OCI-LY3 (cell line): ENCODE measurements around the gene BNC2.

Experiments used
- H2AFZ ChIP-seq: fragments of 200-600, 300-600 bp; shearing (Covaris generic); 2 replicates; pipeline ENCODE4 v1.6.0; 2014; ENCODE audit warnings: antibody characterized with exemption, low read depth, low read length
- H3K27ac ChIP-seq: fragments of 200-600, 300-600 bp; sonication (generic); 2 replicates; pipeline ENCODE4 v1.5.1; 2014; ENCODE audit warnings: mild to moderate bottlenecking, low read length, moderate library complexity, mixed read lengths
- H3K27me3 ChIP-seq: fragments of 200-600, 300-600 bp; sonication (generic); 2 replicates; pipeline ENCODE4 v1.6.1; 2014; ENCODE audit warnings: low read depth, low read length, mixed read lengths
- H3K36me3 ChIP-seq: fragments of 200-600, 300-600 bp; sonication (generic); replicated peaks from 2 replicates; pipeline ENCODE3; 2014; ENCODE audit warnings: low read depth, low read length, mixed read lengths
- H3K4me1 ChIP-seq: fragments of 300-600, 200-600 bp; sonication (generic); 2 replicates; pipeline ENCODE4 v1.6.1; 2014; ENCODE audit warnings: low read length, mixed read lengths
- H3K4me2 ChIP-seq: fragments of 200-600, 300-600 bp; sonication (generic); 2 replicates; pipeline ENCODE4 v1.6.1; 2014; ENCODE audit warnings: low read length, mixed read lengths
- H3K4me3 ChIP-seq: fragments of 300-600, 200-600 bp; sonication (generic); 2 replicates; pipeline ENCODE4 v1.5.1; 2014; ENCODE audit warnings: antibody characterized with exemption, mild to moderate bottlenecking, low read length, moderate library complexity
- H3K79me2 ChIP-seq: fragments of 300-600, 200-600 bp; shearing (Covaris generic); 2 replicates; pipeline ENCODE4 v1.6.1; 2014; ENCODE audit warnings: mild to moderate bottlenecking, low read length, mixed read lengths
- H3K9ac ChIP-seq: fragments of 300-600, 200-600 bp; shearing (Covaris generic); 2 replicates; pipeline ENCODE4 v1.6.0; 2014; ENCODE audit warnings: mild to moderate bottlenecking, low read length, moderate library complexity
- H3K9me3 ChIP-seq: fragments of 200-600, 300-600 bp; shearing (Covaris generic); 2 replicates; pipeline ENCODE4 v1.6.1; 2014; ENCODE audit warnings: low read length, mixed read lengths; ENCODE audit not compliant: insufficient read depth
- H4K20me1 ChIP-seq: fragments of 200-600, 300-600 bp; sonication (generic); 2 replicates; pipeline ENCODE4 v1.6.1; 2016; ENCODE audit warnings: low read length, mixed read lengths; ENCODE audit not compliant: insufficient read depth
- CTCF ChIP-seq: fragments of 200-600, 300-600 bp; sonication (generic); IDR thresholded peaks from 2 replicates; pipeline ENCODE4 v1.5.1; 2014; ENCODE audit warnings: antibody characterized with exemption, low read length, low read depth
- EZH2phosphoT487 ChIP-seq: fragments of 200-600 bp; shearing (Covaris generic); IDR thresholded peaks from 2 replicates; pipeline ENCODE4 v1.6.1; 2018; ENCODE audit warnings: antibody characterized with exemption, mixed run types, low read depth

Gene BNC2

GRCh38 chr9:16585591-16585990 is 284.9 kb downstream of the BNC2 start:
- Histone ChIP-seq H3K4me3 (no peak overlapping the region), H3K4me2 (no peak overlapping the region), H4K20me1 (no peaks in the 10 kb centered on the region), H3K36me3 (no peaks in the 10 kb centered on the region), H3K27ac (no peak overlapping the region), H3K27me3 (no peaks in the 10 kb centered on the region), H3K9me3 (no peaks in the 10 kb centered on the region), H3K4me1 (no peaks in the 10 kb centered on the region), H2AFZ (no peak overlapping the region), H3K79me2 (no peaks in the 10 kb centered on the region), H3K9ac (no peak overlapping the region)
- no peak for TF ChIP-seq CTCF
- TF ChIP-seq EZH2phosphoT487 = no peak

- Histone ChIP-seq H3K27ac (no peak overlapping the region), H3K79me2 (no peaks in the 10 kb centered on the region), H2AFZ (no peak overlapping the region), H3K9ac (no peak overlapping the region), H3K27me3 (no peaks in the 10 kb centered on the region), H3K4me3 (no peak overlapping the region), H3K4me1 (no peaks in the 10 kb centered on the region), H3K9me3 (no peaks in the 10 kb centered on the region), H3K36me3 (no peaks in the 10 kb centered on the region), H4K20me1 (no peaks in the 10 kb centered on the region), H3K4me2 (no peak overlapping the region)
- TF ChIP-seq CTCF (no peak), EZH2phosphoT487 (no peak)
These were observed 290.5 kb downstream of the BNC2 start for GRCh38 chr9:16579872-16580432.

GRCh38 chr9:16575986-16576245 is 294.6 kb downstream of the BNC2 start:
- H3K9ac ChIP-seq = no peak overlapping the region
- no peak overlapping the region for H2AFZ ChIP-seq
- H3K4me1 ChIP-seq = no peaks in the 10 kb centered on the region
- H3K27me3 ChIP-seq = no peaks in the 10 kb centered on the region
- H3K4me3 ChIP-seq = no peak overlapping the region
- H3K4me2 ChIP-seq = no peak overlapping the region
- H3K36me3 ChIP-seq = no peaks in the 10 kb centered on the region
- H3K9me3 ChIP-seq = no peaks in the 10 kb centered on the region
- H3K27ac ChIP-seq = no peak overlapping the region
- TF ChIP-seq CTCF (no peak), EZH2phosphoT487 (no peak)
- no peaks in the 10 kb centered on the region for H3K79me2 ChIP-seq
- no peaks in the 10 kb centered on the region for H4K20me1 ChIP-seq

GRCh38 chr9:16575142-16575985 is 295.1 kb downstream of the BNC2 start:
- Histone ChIP-seq H3K4me3 (no peak overlapping the region), H2AFZ (no peak overlapping the region; the same call in 1 of the 2 replicates), H3K4me1 (no peaks in the 10 kb centered on the region), H3K9ac (no peak overlapping the region), H3K36me3 (no peaks in the 10 kb centered on the region), H3K27ac (no peak overlapping the region), H4K20me1 (no peaks in the 10 kb centered on the region), H3K27me3 (peaks cover 3% of the 10 kb centered on the region; the same call in 1 of the 2 replicates), H3K79me2 (no peaks in the 10 kb centered on the region), H3K4me2 (no peak overlapping the region), H3K9me3 (no peaks in the 10 kb centered on the region)
- peak; percentile 14; the same call in 1 of the 2 replicates for TF ChIP-seq CTCF
- no peak for TF ChIP-seq EZH2phosphoT487
